ENCODE results near the gene SLC39A13.

The SLC39A13 gene

DNA sequence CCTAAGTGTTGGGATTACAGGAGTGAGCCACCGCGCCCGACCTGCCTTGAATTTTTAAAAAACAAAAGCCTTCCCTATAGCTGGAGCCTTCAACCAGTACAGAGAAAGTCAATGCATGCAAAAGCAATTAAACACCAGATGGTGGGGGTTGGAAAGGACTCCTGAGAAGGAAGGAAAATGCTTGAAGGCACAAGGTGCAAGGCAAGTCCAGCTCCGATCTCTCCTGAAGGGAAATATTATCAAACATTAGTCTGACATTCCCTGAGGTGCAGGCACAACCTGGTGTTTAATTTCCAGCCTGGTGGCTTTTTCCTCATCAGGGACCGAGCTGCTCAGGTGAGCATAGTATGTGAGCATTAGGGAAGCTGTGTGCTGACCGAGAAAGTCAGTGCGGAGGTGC is 53.5 kb downstream of the SLC39A13 start:
- no peak for DNase-seq

DNA sequence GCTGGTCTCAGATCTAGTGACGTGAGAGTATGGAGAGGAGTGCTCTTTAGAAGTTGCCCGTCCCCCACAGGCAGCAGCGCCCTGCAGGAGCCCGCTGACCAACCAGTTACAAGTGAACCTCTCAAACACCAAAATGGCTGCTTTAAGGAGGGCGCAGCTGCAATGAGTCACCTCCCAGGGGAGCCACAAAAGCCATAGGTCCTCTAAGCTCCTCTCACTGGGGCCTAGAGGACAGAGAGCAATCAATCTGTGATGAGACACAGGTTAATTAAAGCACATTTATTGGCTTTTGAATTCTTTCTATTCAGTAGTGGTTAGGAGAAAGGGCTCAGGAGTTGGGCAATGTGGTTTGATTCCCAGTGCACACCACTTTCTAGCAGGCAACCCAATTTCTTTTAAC is 56.1 kb downstream of the SLC39A13 start:
- no peak for DNase-seq

Data from CD4-positive, alpha-beta T cell treated with Interleukin-1 beta for 1 hour (primary cell).